Stimulated activated CD8-positive, alpha-beta memory T cell treated with anti-CD3 and anti-CD28 coated beads, Interleukin-12 subunit alpha, Interleukin-12 subunit beta, amount 100 ng/mL, for 24 hours (primary cell): ENCODE measurements around the gene GPATCH4.
"Not testable (repeated sequence)": the region's sequence is repeated elsewhere in the genome, so short reads cannot be mapped to it uniquely, and the experiment has no call there.

Experiments used
- DNase-seq: peaks from one replicate; pipeline ENCODE4 v3.0.0-alpha.2; 2020; ENCODE audit errors: extremely low read depth

GPATCH4 gene

DNA sequence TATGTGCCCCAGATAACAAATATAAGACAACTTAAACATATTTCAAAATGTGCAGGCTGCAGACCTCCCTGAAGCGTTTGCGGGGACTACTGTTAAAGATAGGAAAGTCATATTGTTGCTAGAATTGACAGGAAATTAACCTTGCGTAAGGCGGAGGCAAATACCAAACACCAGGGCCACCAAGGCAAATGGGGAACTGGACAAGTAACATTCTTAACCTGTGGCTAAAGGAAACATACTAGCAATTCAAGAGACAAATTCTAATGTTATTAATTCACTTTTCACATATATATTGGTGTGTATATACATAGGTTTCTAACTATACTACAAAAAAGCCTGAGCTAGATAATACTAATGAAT, 24.8 kb upstream of the GPATCH4 start:
- no peak for DNase-seq

DNA sequence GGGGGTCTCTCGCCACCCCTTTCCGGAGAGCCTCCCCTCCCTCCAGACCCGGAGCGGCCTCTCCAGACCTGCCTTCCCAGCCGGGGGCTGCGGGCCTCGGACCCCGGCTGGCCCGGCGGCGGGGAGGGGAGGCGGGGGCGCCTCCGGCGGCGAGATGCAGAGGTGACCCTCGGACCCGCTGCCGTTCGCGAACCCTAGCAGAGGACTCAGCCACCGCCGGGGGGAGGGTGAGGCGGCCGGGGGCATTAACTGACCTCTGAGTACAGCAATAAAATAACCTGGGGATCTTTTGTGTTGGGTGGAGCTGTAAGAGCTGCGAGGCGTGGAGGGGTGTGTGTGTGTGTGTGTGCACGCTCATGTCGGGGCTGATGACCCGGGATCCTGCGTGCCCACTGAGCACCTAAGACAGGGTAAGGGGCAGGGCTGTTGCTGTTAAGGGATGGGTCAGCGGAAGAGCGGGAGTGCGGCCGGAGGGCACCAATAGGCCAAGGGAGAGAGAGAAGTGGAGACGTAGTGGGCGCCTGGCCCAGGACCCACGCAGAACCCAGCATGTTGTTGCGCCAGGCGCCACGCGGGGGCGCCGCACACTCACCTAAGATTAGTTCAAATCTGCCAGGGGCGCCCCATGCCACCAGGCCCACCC, 24.3 kb upstream of the GPATCH4 start:
- no peak for DNase-seq

DNA sequence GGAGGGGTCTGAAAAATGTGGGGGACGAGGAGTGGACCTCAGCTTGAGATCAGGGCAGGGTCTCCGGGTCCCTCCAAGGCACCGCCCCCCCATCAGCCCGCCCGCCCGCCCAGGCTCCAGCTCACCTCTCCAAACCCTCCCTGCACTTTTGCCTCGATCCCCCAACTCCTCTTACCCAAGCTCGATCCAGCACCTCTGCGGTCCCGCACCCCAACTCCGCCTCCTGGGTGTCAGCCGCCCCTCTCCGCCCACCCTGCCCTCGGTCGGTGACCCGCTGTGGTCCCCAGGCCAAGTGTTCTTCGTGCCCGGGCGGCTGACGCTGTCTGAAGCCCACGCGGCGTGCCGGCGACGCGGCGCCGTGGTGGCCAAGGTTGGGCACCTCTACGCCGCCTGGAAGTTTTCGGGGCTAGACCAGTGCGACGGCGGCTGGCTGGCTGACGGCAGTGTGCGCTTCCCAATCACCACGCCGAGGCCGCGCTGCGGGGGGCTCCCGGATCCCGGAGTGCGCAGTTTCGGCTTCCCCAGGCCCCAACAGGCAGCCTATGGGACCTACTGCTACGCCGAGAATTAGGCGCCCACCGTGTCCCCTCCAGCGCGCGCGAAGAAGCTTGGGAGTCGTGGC, 23.6 kb upstream of the GPATCH4 start:
- no peak for DNase-seq

- no peak for DNase-seq
Observed at GRCh38 chr1:156623946-156624813, 22.9 kb upstream of the GPATCH4 start.

- DNase-seq = no peak
Observed at GRCh38 chr1:156622581-156623297, 21.5 kb upstream of the GPATCH4 start.

- no peak for DNase-seq
Observed at GRCh38 chr1:156619582-156619955, 18.3 kb upstream of the GPATCH4 start.

DNA sequence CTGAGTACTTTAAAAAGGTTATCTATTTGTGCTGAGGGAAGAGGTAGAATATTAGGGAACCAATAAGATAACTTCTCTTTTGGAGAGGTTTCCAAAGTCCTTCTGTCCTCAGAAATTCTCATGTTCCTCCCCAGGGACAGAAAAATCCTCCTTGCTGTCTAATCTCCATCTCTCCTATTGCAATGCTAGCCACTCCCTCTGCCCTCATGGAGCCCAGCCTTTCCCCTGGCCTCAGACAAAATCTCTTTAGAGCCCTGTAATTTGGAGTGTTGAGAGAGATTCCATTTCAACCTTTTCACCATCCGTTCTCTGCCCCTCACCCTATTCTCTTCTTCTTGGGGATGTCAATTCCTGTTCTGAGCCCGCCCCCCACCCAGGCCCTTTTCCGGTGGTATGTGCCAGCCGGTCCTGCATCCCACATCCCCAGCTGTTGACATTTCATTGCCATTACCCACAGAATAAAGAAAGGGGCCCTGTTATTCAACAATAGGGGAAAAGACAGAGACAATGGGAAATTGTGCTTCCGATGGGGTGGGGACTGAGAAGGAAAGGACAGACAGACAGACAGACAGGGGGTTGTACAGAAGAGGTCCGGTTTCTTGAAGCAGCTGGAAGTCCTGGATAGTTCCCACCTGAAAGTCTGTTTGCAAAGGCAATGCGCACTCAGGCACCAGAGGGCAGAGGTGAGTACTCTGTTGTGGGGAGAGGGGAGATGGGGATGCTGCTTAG, 17.7 kb upstream of the GPATCH4 start, which contains the start of gene HAPLN2:
HAPLN2 (plus strand) TSS at position 563 of the 729 bp plus-strand sequence. CDS start 4,076 bp downstream, outside the sequence.
- DNase-seq = no peak

- no peak for DNase-seq
Observed at GRCh38 chr1:156616463-156616862, 15.2 kb upstream of the GPATCH4 start.

DNA sequence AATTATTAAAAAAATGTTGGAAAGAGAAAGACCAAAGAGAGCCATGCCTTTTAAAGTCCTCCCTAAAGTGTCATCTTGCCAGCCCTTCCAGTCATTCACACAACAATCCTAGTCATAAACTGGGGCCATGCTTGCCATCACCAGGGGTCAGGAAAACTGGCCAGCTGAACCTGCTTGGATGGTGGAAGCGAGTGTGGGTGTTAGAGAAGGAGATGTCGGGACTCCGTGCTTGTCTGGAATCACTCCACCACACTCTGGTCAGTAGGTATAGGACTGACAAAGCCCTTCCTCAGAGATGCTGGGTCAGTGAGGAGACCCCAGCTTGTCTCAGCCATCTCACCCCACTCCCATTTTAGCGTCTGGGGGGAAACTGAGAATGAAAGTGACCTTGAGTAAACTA, 14.7 kb upstream of the GPATCH4 start:
- no peak for DNase-seq

GRCh38 chr1:156612666-156613065, 11.4 kb upstream of the GPATCH4 start:
- no peak for DNase-seq

DNA sequence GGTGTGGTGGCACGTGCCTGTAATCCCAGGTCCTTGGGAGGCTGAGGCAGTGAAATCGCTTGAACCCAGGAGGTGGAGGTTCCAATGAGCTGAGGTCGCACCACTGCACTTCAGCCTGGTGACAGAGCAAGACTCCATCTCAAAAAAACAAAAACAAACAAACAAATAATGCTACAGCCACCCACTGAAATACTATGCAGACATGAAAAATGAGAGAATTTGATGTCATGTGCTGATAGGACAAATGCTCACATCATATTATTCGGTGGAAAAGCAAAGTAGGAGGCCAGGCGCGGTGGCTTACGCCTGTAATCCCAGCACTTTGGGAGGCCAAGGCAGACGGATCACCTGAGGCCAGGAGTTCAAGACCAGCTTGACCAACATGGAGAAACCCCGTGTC, 8.8 kb upstream of the GPATCH4 start:
- not testable (repeated sequence) for DNase-seq

DNA sequence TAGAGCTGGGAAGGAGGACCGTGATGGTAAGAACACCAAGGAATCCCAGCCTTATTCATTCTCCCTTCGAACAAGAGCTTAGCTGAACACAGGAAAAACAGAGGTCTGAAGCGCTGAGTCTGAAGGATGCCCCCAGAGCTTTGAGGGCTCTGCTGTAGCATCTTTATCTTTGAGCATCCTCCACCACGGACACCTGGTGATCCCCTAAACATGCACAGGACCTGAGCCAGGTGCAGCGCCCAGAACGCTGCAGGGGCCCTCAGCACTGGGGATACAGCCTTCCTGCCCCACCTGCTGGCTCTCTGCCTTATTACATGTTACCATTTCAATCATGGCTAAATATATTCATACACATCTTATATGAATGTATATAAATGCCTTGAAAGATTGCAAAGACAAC, 7.7 kb upstream of the GPATCH4 start:
- DNase-seq = no peak

- DNase-seq = no peak
Observed at GRCh38 chr1:156608036-156608674, 6.9 kb upstream of the GPATCH4 start.

DNA sequence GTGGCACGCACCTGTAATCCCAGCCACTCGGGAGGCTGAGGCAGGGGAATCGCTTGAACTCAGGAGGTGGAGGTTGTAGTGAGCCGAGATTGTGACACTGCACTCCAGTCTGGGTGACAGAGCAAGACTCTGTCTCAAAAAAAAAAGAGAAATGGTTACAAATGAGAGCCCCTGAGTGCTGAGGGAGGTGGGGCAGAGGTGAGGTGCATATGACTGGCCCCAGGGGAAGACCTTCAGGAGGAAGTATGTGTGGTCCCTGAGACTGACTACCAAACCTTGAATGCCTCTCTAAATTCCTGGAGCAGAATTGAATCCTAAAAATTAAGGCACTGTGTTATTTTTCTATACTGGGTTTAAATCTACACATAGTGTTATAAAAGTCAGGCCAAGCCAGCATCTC, 6.1 kb upstream of the GPATCH4 start:
- DNase-seq = not testable (repeated sequence)

DNA sequence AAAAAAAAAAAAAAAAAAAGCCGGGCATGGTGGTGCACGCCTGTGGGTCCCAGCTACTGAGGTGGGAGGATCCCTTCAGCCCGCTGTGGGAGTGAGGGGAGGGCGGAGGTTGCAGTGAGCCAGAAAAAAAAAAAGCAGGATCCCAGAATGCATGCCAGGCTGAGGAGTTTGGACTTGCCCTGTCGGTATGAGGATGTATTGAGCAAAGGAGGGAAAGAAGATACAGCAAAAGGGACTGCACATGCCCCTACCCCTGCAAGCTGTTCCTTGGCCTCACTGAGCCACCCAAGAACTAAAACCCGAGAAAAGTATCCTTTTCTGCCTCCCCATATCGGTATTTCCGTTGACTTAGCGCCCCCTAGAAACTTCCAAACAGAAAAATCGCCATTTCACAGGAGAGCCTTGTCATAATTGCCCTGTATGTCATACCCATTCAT, 1.3 kb upstream of the GPATCH4 start:
- no peak for DNase-seq

GRCh38 chr1:156601892-156602291, 613 bp upstream of the GPATCH4 start:
- no peak for DNase-seq

GRCh38 chr1:156600733-156601121, 552 bp downstream of the GPATCH4 start:
- no peak for DNase-seq

- DNase-seq = no peak
Observed at GRCh38 chr1:156599811-156600210, 1.5 kb downstream of the GPATCH4 start.

DNA sequence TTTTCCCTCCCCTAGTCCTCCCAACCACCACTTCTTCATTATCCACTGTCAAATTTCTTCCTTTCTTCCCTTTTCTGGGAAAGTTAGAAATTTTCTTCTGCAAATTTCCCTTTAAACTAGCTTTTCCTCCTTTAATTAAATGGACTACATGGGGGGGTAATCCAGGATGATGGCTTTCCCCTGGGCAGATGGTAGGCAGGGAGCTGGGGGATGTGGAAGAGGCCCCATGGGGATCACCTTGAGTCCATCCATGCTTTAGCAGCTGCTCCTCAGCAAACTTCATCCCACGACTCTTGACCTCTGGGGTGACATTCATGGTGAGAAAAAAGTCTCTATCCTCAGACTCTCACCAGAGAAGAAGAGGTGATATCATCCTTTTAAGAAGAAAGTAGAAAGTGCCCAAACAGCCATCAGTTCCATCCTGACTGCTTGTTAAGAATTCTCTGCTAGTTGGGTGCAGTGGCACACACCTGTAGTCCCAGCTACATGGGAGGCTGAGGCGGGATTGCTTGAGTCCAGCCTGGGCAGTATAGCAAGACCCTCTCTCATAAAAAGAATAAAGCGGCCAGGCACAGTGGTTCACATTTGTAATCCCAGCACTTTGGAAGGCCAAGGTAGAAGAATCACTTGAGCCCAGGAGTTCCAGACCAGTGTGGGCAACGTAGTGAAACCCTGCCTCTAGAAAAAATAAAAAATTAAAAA, 2.4 kb downstream of the GPATCH4 start:
- DNase-seq = no peak

- no peak for DNase-seq
Observed at GRCh38 chr1:156598125-156598524, 3.2 kb downstream of the GPATCH4 start.
